D721Med (cell line): Measurements from ENCODE around the gene DHRS3.

Experiments used
- DNase-seq: peaks from one replicate; pipeline ENCODE4 v3.0.0; 2011; ENCODE audit warnings: low spot score; ENCODE audit not compliant: insufficient read length
- FAIRE-seq: peaks from 2 replicates; lab custom pipeline; 2011; peaks lifted over from hg19 to GRCh38; lab: Jason Lieb, UNC
- TF ChIP-seq, protein P1 (sequence below): IDR thresholded peaks from 2 replicates; pipeline ENCODE4 v1.5.1; 2012; ENCODE audit warnings: mild to moderate bottlenecking, control low read depth; ENCODE audit not compliant: insufficient read depth; ENCODE audit errors: missing control alignments

Gene DHRS3

DNA sequence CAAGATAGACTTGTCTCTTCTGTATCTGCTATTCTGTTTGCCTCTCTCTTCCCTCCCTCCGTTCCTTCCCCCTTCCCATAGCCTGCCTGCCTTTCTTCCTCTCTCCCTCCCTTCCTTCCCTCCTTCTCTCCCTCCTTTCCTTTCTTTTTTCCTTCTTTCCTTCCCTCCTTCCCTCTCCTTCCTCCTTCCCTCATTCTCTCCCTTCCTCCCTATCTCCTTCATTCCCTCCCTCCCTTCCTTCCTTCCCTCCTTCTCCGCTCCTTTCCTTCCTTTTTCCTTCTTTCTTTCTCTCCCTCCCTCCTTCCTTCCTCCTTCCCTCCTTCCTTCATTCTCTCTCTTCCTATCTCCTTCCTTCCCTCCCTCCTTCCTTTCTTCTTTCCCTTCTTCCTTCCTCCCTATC is 26.8 kb upstream of the DHRS3 start:
- no peak for FAIRE-seq
- no peak for DNase-seq
- TF ChIP-seq, protein P1, sequence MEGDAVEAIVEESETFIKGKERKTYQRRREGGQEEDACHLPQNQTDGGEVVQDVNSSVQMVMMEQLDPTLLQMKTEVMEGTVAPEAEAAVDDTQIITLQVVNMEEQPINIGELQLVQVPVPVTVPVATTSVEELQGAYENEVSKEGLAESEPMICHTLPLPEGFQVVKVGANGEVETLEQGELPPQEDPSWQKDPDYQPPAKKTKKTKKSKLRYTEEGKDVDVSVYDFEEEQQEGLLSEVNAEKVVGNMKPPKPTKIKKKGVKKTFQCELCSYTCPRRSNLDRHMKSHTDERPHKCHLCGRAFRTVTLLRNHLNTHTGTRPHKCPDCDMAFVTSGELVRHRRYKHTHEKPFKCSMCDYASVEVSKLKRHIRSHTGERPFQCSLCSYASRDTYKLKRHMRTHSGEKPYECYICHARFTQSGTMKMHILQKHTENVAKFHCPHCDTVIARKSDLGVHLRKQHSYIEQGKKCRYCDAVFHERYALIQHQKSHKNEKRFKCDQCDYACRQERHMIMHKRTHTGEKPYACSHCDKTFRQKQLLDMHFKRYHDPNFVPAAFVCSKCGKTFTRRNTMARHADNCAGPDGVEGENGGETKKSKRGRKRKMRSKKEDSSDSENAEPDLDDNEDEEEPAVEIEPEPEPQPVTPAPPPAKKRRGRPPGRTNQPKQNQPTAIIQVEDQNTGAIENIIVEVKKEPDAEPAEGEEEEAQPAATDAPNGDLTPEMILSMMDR: no peak

DNA sequence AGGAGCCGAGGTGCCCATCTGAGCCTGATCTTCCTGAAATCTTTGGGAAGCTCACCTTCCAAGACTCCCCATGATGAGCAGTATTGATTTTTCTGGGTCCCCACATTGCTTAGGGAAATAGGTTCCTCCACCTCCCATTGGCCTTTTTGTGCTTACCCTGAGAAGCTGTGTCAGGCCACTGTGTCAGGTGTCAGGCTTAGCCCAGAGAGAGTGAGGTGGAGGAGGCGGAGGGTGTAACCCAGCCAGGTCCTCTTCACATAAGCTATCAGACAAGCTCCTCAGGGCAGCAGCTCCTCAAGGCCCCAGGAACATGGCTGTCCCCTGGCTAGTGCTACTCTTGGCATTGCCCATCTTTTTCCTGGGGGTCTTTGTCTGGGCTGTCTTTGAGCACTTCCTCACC is 26.2 kb upstream of the DHRS3 start:
- no peak for FAIRE-seq
- no peak for DNase-seq
- TF ChIP-seq, protein P1: no peak

DNA sequence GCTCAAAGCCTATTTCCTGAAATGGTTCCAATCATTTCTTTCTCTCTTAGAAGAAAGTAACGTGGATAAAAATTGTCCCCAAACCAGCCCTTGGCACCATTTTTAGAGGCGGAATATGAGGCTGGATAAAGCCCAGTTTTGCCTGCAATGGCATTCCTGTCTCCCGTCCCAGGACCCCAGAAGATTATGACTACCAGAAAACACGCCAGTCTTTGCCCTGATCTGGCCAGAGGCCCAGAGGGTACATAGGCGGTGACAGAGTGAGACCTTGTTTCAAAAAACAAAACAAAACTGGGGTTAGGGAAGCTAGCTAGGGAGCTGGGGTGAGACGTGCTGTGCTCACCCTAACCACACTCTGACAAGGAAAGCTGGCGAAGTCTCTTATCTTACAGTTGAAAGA is 25.8 kb upstream of the DHRS3 start, which contains the start of gene AADACL4:
Gene AADACL4 (plus strand): TSS at position 301 of the 400 bp plus-strand sequence. CDS start 462 bp downstream, outside the sequence.
- FAIRE-seq (no peak), DNase-seq (no peak)
- TF ChIP-seq, protein P1: no peak

DNA sequence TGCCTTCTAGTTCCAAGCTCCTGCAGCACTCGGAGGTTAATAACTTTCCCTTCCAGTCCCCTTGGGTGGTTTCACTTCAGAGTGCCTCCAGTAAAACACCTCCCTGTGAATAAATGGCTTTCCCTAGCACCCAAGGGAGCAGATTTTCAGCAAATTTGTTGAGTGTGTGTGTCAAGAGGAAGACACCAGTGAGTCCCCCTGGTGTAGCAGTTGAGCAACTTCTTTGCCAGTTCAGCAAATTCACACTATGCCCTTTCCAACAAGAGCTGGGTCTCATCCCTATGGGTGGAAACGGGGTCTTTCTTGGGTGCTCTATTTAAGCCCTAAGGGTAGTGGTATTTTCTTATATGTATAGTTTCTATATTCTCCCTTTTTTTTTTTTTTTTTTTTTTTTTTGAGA is 25.1 kb upstream of the DHRS3 start:
- TF ChIP-seq, protein P1: no peak
- DNase-seq: no peak
- FAIRE-seq: no peak

DNA sequence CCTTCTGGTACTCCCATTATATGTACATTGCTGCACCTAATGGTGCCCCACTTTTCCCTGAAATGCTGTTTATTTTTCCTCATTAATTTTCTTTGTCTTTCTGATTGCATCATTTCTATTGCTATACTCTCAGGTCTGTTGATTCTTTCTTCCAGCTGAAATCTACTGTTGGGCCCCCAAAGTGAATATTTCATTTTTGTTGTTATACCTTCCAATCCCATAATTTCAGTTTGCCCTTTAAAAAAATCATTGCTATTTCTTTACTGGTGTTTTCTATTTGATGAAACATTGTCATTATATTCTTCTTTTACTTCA is 22.9 kb upstream of the DHRS3 start:
- TF ChIP-seq, protein P1: no peak
- no peak for FAIRE-seq
- no peak for DNase-seq

DNA sequence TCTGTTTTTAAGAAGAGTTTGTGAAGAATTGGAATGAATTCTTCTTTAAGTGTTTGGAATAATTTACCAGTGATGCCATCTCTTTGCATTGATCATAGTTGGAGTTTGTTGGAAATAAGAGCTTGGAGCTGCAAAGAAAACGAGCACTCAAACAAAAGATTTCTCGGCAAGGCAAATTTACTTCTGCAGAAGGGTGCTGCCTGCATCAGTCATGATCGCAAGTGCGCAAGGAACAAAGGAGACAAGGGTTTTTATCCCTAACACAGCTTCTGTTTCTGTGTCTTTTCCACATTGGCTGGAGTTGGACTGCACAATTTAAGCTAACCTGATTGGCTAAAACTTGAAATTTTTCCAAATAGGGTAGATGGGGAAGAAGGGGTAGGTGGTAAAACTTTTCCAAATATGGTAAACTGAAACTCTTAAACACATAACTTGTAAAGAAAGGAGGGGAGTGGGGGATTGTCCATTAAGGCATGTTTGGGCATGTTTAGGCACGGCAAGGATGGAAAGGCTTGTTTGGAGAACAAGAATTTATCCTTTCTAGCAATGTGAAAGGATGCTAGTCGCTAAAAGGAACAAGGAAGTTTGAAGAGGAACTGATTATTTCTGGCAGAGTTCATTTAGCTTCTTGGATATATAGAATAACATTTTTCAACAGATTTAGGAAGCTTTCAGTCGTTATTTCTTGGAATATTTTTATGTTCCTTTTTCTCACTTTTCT is 22.4 kb upstream of the DHRS3 start:
- no peak for FAIRE-seq
- TF ChIP-seq, protein P1: no peak

DNA sequence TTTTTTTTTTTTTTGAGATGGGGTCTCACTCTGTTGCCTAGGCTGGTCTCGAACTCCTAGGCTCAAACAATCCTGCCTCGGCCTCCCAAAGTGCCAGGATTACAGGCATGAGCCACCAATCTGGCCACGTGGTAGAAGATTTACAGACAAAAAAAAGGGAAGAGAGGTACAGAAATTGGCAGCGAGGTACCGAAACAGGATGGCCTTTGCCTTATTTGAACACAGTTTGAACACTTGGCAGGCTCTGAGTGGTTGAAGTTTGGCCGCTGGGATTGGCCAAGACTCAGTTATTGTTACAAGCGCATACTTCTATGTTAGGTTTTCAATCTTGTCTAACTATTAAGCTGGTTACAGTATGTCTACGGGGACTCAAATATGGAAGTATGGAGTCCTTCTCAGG is 19.7 kb upstream of the DHRS3 start:
- TF ChIP-seq, protein P1: no peak
- DNase-seq: no peak
- FAIRE-seq: no peak

More for the DNA sequence above, 22.4 kb upstream of the DHRS3 start:
- no peak for DNase-seq
